Activated CD4-positive, alpha-beta memory T cell treated with anti-CD3 and anti-CD28 coated beads for 36 hours (primary cell): Measurements from ENCODE around the gene APLNR. TPM values are rescaled to one million over a fixed set of nuclear protein-coding genes. Genes with fewer than 3 reads are reported as not detected.

Experiments used
- CTCF ChIA-PET: fragments of 350-600 bp; sonication (Branson Sonifier 250); formaldehyde crosslinking; loops from one replicate; lab custom pipeline; 2021; ENCODE audit warnings: antibody characterized with exemption, inconsistent platforms; lab: Charles Lee
- POLR2A ChIA-PET: fragments of 350-600 bp; sonication (Branson Sonifier 250); formaldehyde crosslinking; loops from one replicate; lab custom pipeline; 2021; ENCODE audit warnings: antibody characterized with exemption; lab: Charles Lee
- DNase-seq: peaks from one replicate; pipeline ENCODE4 v3.0.0-alpha.2; 2020
- H3K27ac Mint-ChIP-seq: one replicate; pipeline ENCODE4 v1.8.0; 2021; ENCODE audit warnings: mixed read lengths
- H3K27me3 Mint-ChIP-seq: one replicate; pipeline ENCODE4 v1.8.0; 2021; ENCODE audit warnings: mixed read lengths
- H3K36me3 Mint-ChIP-seq: one replicate; pipeline ENCODE4 v1.8.0; 2021; ENCODE audit warnings: mixed read lengths
- H3K4me1 Mint-ChIP-seq: one replicate; pipeline ENCODE4 v1.8.0; 2021; ENCODE audit warnings: low read depth, mixed read lengths
- H3K4me3 Mint-ChIP-seq: one replicate; pipeline ENCODE4 v1.8.0; 2021; ENCODE audit warnings: mild to moderate bottlenecking, mixed read lengths
- H3K9me3 Mint-ChIP-seq: one replicate; pipeline ENCODE4 v1.8.0; 2021; ENCODE audit warnings: mixed read lengths
- intact Hi-C: fragments of 100-400 bp; cut with micrococcal nuclease; formaldehyde crosslinking; loops from one replicate; pipeline ENCODE4 v1.15.1; 2023
- total RNA-seq, 2 experiments: library from RNA; stranded (reverse); gene quantifications; one replicate each; pipeline ENCODE4 v1.2.3, GENCODE V29; 2021

The APLNR gene
- total RNA-seq, 2 experiments from 2014 or later: not detected

- H3K9me3 Mint-ChIP-seq: no peaks in the 10 kb centered on the region
- intact Hi-C loops: loop anchor here (1.0 to 10.0 kb wide), 4 partner anchors 133 to 462 kb away; no protein-coding TSS in a partner anchor
- H3K27me3 Mint-ChIP-seq: peaks cover 33% of the 10 kb centered on the region
- H3K4me1 Mint-ChIP-seq: peaks cover 4% of the 10 kb centered on the region
- H3K4me3 Mint-ChIP-seq: no peak overlapping the region
- ChIA-PET POLR2A (no interaction called here), CTCF (interaction anchor here (0.5 to 4.5 kb wide), 29 partner anchors 8 to 1912 kb away, joined by 3 to 43 read pairs (median 5); no protein-coding TSS in a partner anchor)
- H3K27ac Mint-ChIP-seq: no peak overlapping the region
- H3K36me3 Mint-ChIP-seq: no peaks in the 10 kb centered on the region
- peak; percentile 65 for DNase-seq
These were observed 12.6 kb upstream of the APLNR start for GRCh38 chr11:57249384-57250319.

- Mint-ChIP-seq H3K4me3 (no peak overlapping the region), H3K27ac (no peak overlapping the region), H3K27me3 (peaks cover 29% of the 10 kb centered on the region), H3K36me3 (no peaks in the 10 kb centered on the region), H3K9me3 (no peaks in the 10 kb centered on the region), H3K4me1 (peaks cover 4% of the 10 kb centered on the region)
- POLR2A ChIA-PET: no interaction called here
- DNase-seq: peak; percentile 47
- CTCF ChIA-PET: interaction anchor here (0.5 to 4.5 kb wide), 27 partner anchors 8 to 1913 kb away, joined by 3 to 43 read pairs (median 5); no protein-coding TSS in a partner anchor
- intact Hi-C loops: loop anchor here (1.0 to 10.0 kb wide), 4 partner anchors 133 to 462 kb away; no protein-coding TSS in a partner anchor
These were observed 11.8 kb upstream of the APLNR start for GRCh38 chr11:57248780-57249383.

- POLR2A ChIA-PET: no interaction called here
- Mint-ChIP-seq H3K36me3 (no peaks in the 10 kb centered on the region), H3K27me3 (peaks cover 8% of the 10 kb centered on the region), H3K9me3 (no peaks in the 10 kb centered on the region), H3K27ac (no peak overlapping the region), H3K4me1 (peaks cover 2% of the 10 kb centered on the region), H3K4me3 (no peak overlapping the region)
- CTCF ChIA-PET: no interaction called here
- no peak for DNase-seq
- intact Hi-C loops: loop anchor here (5.0 to 10.0 kb wide), 2 partner anchors 240 to 458 kb away; no protein-coding TSS in a partner anchor
These were observed 7.9 kb upstream of the APLNR start for GRCh38 chr11:57244911-57245310.

- no peak for DNase-seq
- intact Hi-C loops: loop anchor here (10.0 kb wide), 1 partner anchor 237 kb away; no protein-coding TSS in a partner anchor
- Mint-ChIP-seq H3K9me3 (no peaks in the 10 kb centered on the region), H3K36me3 (no peaks in the 10 kb centered on the region), H3K27ac (no peak overlapping the region), H3K4me3 (no peak overlapping the region), H3K27me3 (peaks cover 12% of the 10 kb centered on the region), H3K4me1 (peaks cover 2% of the 10 kb centered on the region)
- ChIA-PET POLR2A (no interaction called here), CTCF (interaction anchor here (1.0 to 3.1 kb wide), 2 partner anchors 8 to 10 kb away, joined by 3 to 23 read pairs; no protein-coding TSS in a partner anchor)
These were observed 4.4 kb upstream of the APLNR start for GRCh38 chr11:57241353-57241972.

- ChIA-PET CTCF (interaction anchor here (1.0 to 3.1 kb wide), 2 partner anchors 9 to 11 kb away, joined by 3 to 23 read pairs; no protein-coding TSS in a partner anchor), POLR2A (no interaction called here)
- no peaks in the 10 kb centered on the region for H3K36me3 Mint-ChIP-seq
- DNase-seq: no peak
- intact Hi-C loops: loop anchor here (10.0 kb wide), 1 partner anchor 236 kb away; no protein-coding TSS in a partner anchor
- peaks cover 2% of the 10 kb centered on the region for H3K4me1 Mint-ChIP-seq
- no peak overlapping the region for H3K4me3 Mint-ChIP-seq
- no peaks in the 10 kb centered on the region for H3K9me3 Mint-ChIP-seq
- no peak overlapping the region for H3K27ac Mint-ChIP-seq
- H3K27me3 Mint-ChIP-seq: peaks cover 16% of the 10 kb centered on the region
These were observed 3.7 kb upstream of the APLNR start for GRCh38 chr11:57240757-57241156.

- ChIA-PET POLR2A (no interaction called here), CTCF (interaction anchor here (3.1 kb wide), 1 partner anchor 10 kb away, joined by 23 read pairs; no protein-coding TSS in a partner anchor)
- Mint-ChIP-seq H3K4me1 (peaks cover 2% of the 10 kb centered on the region), H3K27me3 (peaks cover 17% of the 10 kb centered on the region), H3K4me3 (no peak overlapping the region), H3K36me3 (no peaks in the 10 kb centered on the region), H3K9me3 (no peaks in the 10 kb centered on the region), H3K27ac (no peak overlapping the region)
- DNase-seq: no peak
- intact Hi-C loops: loop anchor here (10.0 kb wide), 1 partner anchor 235 kb away; no protein-coding TSS in a partner anchor
These were observed 3.0 kb upstream of the APLNR start for GRCh38 chr11:57240007-57240406.

GRCh38 chr11:57239348-57239747 is 2.3 kb upstream of the APLNR start:
- CTCF ChIA-PET: interaction anchor here (3.1 kb wide), 1 partner anchor 10 kb away, joined by 23 read pairs; no protein-coding TSS in a partner anchor
- no peaks in the 10 kb centered on the region for H3K36me3 Mint-ChIP-seq
- H3K9me3 Mint-ChIP-seq: no peaks in the 10 kb centered on the region
- POLR2A ChIA-PET: no interaction called here
- H3K27ac Mint-ChIP-seq: no peak overlapping the region
- intact Hi-C loops: no loop called here
- peaks cover 20% of the 10 kb centered on the region for H3K27me3 Mint-ChIP-seq
- no peak for DNase-seq
- peaks cover 2% of the 10 kb centered on the region for H3K4me1 Mint-ChIP-seq
- H3K4me3 Mint-ChIP-seq: no peak overlapping the region

GRCh38 chr11:57235761-57236703 is 1.0 kb downstream of the APLNR start:
- H3K27me3 Mint-ChIP-seq: peaks cover 41% of the 10 kb centered on the region
- no peaks in the 10 kb centered on the region for H3K9me3 Mint-ChIP-seq
- peaks cover 2% of the 10 kb centered on the region for H3K4me1 Mint-ChIP-seq
- intact Hi-C loops: no loop called here
- no peak overlapping the region for H3K27ac Mint-ChIP-seq
- no peaks in the 10 kb centered on the region for H3K36me3 Mint-ChIP-seq
- DNase-seq: no peak
- ChIA-PET CTCF (no interaction called here), POLR2A (no interaction called here)
- no peak overlapping the region for H3K4me3 Mint-ChIP-seq

GRCh38 chr11:57233702-57234101 is 3.3 kb downstream of the APLNR start:
- no peak overlapping the region for H3K4me3 Mint-ChIP-seq
- H3K9me3 Mint-ChIP-seq: no peaks in the 10 kb centered on the region
- no peak for DNase-seq
- ChIA-PET POLR2A (no interaction called here), CTCF (interaction anchor here (1.9 kb wide), 1 partner anchor 16 kb away, joined by 9 read pairs; no protein-coding TSS in a partner anchor)
- H3K27me3 Mint-ChIP-seq: peaks cover 43% of the 10 kb centered on the region
- H3K27ac Mint-ChIP-seq: no peak overlapping the region
- intact Hi-C loops: no loop called here
- H3K4me1 Mint-ChIP-seq: peaks cover 2% of the 10 kb centered on the region
- no peaks in the 10 kb centered on the region for H3K36me3 Mint-ChIP-seq

- H3K9me3 Mint-ChIP-seq: no peaks in the 10 kb centered on the region
- DNase-seq: no peak
- H3K4me3 Mint-ChIP-seq: no peak overlapping the region
- intact Hi-C loops: no loop called here
- H3K27me3 Mint-ChIP-seq: peaks cover 36% of the 10 kb centered on the region
- CTCF ChIA-PET: no interaction called here
- no peak overlapping the region for H3K27ac Mint-ChIP-seq
- POLR2A ChIA-PET: no interaction called here
- no peaks in the 10 kb centered on the region for H3K36me3 Mint-ChIP-seq
- H3K4me1 Mint-ChIP-seq: no peaks in the 10 kb centered on the region
These were observed 5.4 kb downstream of the APLNR start for GRCh38 chr11:57231539-57232253.
